Aorta (tissue), 5 donors: ENCODE results near the gene RSU1. TPM values are rescaled to one million over a fixed set of nuclear protein-coding genes. Genes with fewer than 3 reads are reported as not detected.

Source experiments
- ATAC-seq: fragments of 200-7000 bp; cut with Tn5 transposase; one replicate; pipeline ENCODE4 v1.9.1; 2022; ENCODE audit warnings: moderate library complexity; ENCODE audit not compliant: low FRiP score
- DNase-seq, 2 donors: peaks; one replicate each; pipeline ENCODE4 v3.0.0-alpha.2; 2020
- H3K27ac ChIP-seq, 2 donors: one replicate each; pipeline ENCODE4 v1.5.1; 2013; ENCODE audit warnings: low read length in 2 of 2, mild to moderate bottlenecking in 2 of 2, moderate library complexity in 2 of 2, control low read depth in 1 of 2, inconsistent platforms in 1 of 2, low read depth in 1 of 2
- H3K27me3 ChIP-seq, 2 donors: one replicate each; pipeline ENCODE4 v1.6.1; 2013; ENCODE audit warnings: control low read depth in 1 of 2, low read length in 1 of 2, mild to moderate bottlenecking in 1 of 2, moderate library complexity in 1 of 2; ENCODE audit not compliant: insufficient read depth in 2 of 2, control insufficient read depth in 1 of 2
- H3K36me3 ChIP-seq, 2 donors: one replicate each; pipeline ENCODE4 v1.6.1; 2013; ENCODE audit warnings: control low read depth in 1 of 2, low read length in 1 of 2, mild to moderate bottlenecking in 1 of 2; ENCODE audit not compliant: insufficient read depth in 2 of 2, control insufficient read depth in 1 of 2
- H3K4me1 ChIP-seq, 2 donors: one replicate each; pipeline ENCODE4 v1.6.1; 2013; ENCODE audit warnings: low read length in 2 of 2, control low read depth in 1 of 2, mild to moderate bottlenecking in 1 of 2, moderate library complexity in 1 of 2; ENCODE audit not compliant: insufficient read depth in 2 of 2, control insufficient read depth in 1 of 2
- H3K4me3 ChIP-seq, 2 donors: one replicate each; pipeline ENCODE4 v1.5.1; 2013; ENCODE audit warnings: low read length in 2 of 2, control low read depth in 1 of 2, mild to moderate bottlenecking in 1 of 2
- H3K9me3 ChIP-seq: one replicate; pipeline ENCODE4 v1.6.1; 2013; ENCODE audit warnings: mild to moderate bottlenecking, low read length; ENCODE audit not compliant: control insufficient read depth
- WGBS, 2 donors: extraction: QIAGEN DNeasy Blood & Tissue Kit; methylation state at CpG; one replicate each; pipeline ENCODE4 v1.1.7; 2013; 5-methylcytosine and 5-hydroxymethylcytosine counted together
- intact Hi-C, 2 donors: fragments of 100-400 bp; cut with DNase I; formaldehyde crosslinking; loops; one replicate each; pipeline versions ENCODE4 v1.14.2 to v1.15.0; 2022
- polyA plus RNA-seq, 2 donors: library from polyadenylated mRNA; stranded (reverse); fragments of 200-250 nt; gene quantifications; one replicate each; pipeline ENCODE4 v1.2.3, GENCODE V29; 2013
- total RNA-seq, 2 donors: library from RNA; stranded (reverse); fragmentation: NEBNext Ultra II Directional; extraction: Animal tissue kit (Norgen Biotek cat#: 25700); gene quantifications; one replicate each; pipeline ENCODE4 v1.2.1, GENCODE V29; 2021
- donor health status: healthy with polysubstance abuse.
- donor health status: Bipolar disorder and iron deficiency.
- donor health status: DM: no; HTN: no; CAD: no.
- donor health status: DM: no; HTN: no; CAD: no.
- donor health status: DM: yes; HTN: yes; CAD: no.

Gene RSU1
- total and polyA plus RNA-seq, 4 donors = 65.0 to 130 (median 107) TPM

- H3K9me3 ChIP-seq = no peaks in the 10 kb centered on the region
- 73 to 93% methylated on average over 3 of the region's 3 CpGs for WGBS, 2 donors
- no peaks in the 10 kb centered on the region for H3K36me3 ChIP-seq
- H3K4me3 ChIP-seq = no peak overlapping the region
- intact Hi-C loops = no loop called here
- no peaks in the 10 kb centered on the region for H3K27me3 ChIP-seq
- ATAC-seq = no peak
- peaks cover 0 to 9% of the 10 kb centered on the region in 2 donors for H3K4me1 ChIP-seq
- no peak overlapping the region for H3K27ac ChIP-seq
- no peak for DNase-seq
These were observed 2.2 kb upstream of the RSU1 start for GRCh38 chr10:16819436-16819835.

GRCh38 chr10:16819026-16819425 lies 1.8 kb upstream of the RSU1 start:
- H3K4me1 ChIP-seq = peaks cover 0 to 9% of the 10 kb centered on the region in 2 donors
- no peak overlapping the region for H3K4me3 ChIP-seq
- intact Hi-C loops = no loop called here
- DNase-seq (no peak), ATAC-seq (no peak)
- H3K36me3 ChIP-seq = no peaks in the 10 kb centered on the region
- H3K27ac ChIP-seq = no peak overlapping the region
- no peaks in the 10 kb centered on the region for H3K27me3 ChIP-seq
- no peaks in the 10 kb centered on the region for H3K9me3 ChIP-seq
- WGBS, 2 donors = 87 to 93% methylated on average over 6 of the region's 6 CpGs

- DNase-seq (no peak), ATAC-seq (no peak)
- WGBS, 2 donors = 1 to 3% methylated on average over 12 of the region's 12 CpGs
These were observed 447 bp downstream of the RSU1 start for GRCh38 chr10:16816830-16817124.

GRCh38 chr10:16816171-16816570 lies 1.1 kb downstream of the RSU1 start:
- H3K4me1 ChIP-seq = peaks cover 0 to 9% of the 10 kb centered on the region in 2 donors
- no peak for DNase-seq
- intact Hi-C loops = no loop called here
- no peaks in the 10 kb centered on the region for H3K9me3 ChIP-seq
- H3K36me3 ChIP-seq = no peaks in the 10 kb centered on the region
- no peaks in the 10 kb centered on the region for H3K27me3 ChIP-seq
- WGBS, 2 donors = 23% methylated on average over 4 of the region's 4 CpGs
- no peak overlapping the region for H3K27ac ChIP-seq
- peak overlapping the region; percentile 50 to 57 for H3K4me3 ChIP-seq
- ATAC-seq = no peak

More at GRCh38 chr10:16816830-16817124, 447 bp downstream of the RSU1 start:
- intact Hi-C loops = no loop called here
- no peaks in the 10 kb centered on the region for H3K36me3 ChIP-seq
- peaks cover 0 to 9% of the 10 kb centered on the region in 2 donors for H3K4me1 ChIP-seq
- no peaks in the 10 kb centered on the region for H3K9me3 ChIP-seq
- no peaks in the 10 kb centered on the region for H3K27me3 ChIP-seq
- H3K4me3 ChIP-seq = peak overlapping the region; percentile 50 to 57
- no peak overlapping the region for H3K27ac ChIP-seq

- WGBS, 2 donors = 96 to 97% methylated on average over 3 of the region's 3 CpGs
These were observed 3.2 kb downstream of the RSU1 start for GRCh38 chr10:16814012-16814411.

GRCh38 chr10:16812676-16813075 lies 4.5 kb downstream of the RSU1 start:
- no peak for ATAC-seq

More at GRCh38 chr10:16814012-16814411, 3.2 kb downstream of the RSU1 start:
- no peak for ATAC-seq
- no peak overlapping the region for H3K4me3 ChIP-seq
- no peaks in the 10 kb centered on the region for H3K9me3 ChIP-seq
- intact Hi-C loops = no loop called here
- H3K36me3 ChIP-seq = peaks cover 0 to 1% of the 10 kb centered on the region in 2 donors
- peaks cover 1 to 9% of the 10 kb centered on the region in 2 donors for H3K4me1 ChIP-seq
- no peaks in the 10 kb centered on the region for H3K27me3 ChIP-seq
- DNase-seq = no peak
- H3K27ac ChIP-seq = no peak overlapping the region

GRCh38 chr10:16811765-16812164 lies 5.5 kb downstream of the RSU1 start:
- Histone ChIP-seq H3K9me3 (no peaks in the 10 kb centered on the region), H3K4me3 (no peak overlapping the region), H3K27ac (no peak overlapping the region), H3K4me1 (peaks cover 2 to 9% of the 10 kb centered on the region in 2 donors), H3K36me3 (peaks cover 0 to 2% of the 10 kb centered on the region in 2 donors), H3K27me3 (no peaks in the 10 kb centered on the region)
- ATAC-seq (no peak), DNase-seq (no peak)
- intact Hi-C loops = no loop called here
- WGBS, 2 donors = 73% methylated on average over 6 of the region's 6 CpGs

More at GRCh38 chr10:16812676-16813075, 4.5 kb downstream of the RSU1 start:
- H3K27me3 ChIP-seq = no peaks in the 10 kb centered on the region
- H3K36me3 ChIP-seq = peaks cover 0 to 2% of the 10 kb centered on the region in 2 donors
- intact Hi-C loops = no loop called here
- H3K27ac ChIP-seq = no peak overlapping the region
- H3K9me3 ChIP-seq = no peaks in the 10 kb centered on the region
- H3K4me3 ChIP-seq = no peak overlapping the region
- no peak for DNase-seq
- WGBS, 2 donors = 69 to 75% methylated on average over 4 of the region's 4 CpGs
- peaks cover 2 to 9% of the 10 kb centered on the region in 2 donors for H3K4me1 ChIP-seq

- intact Hi-C loops = no loop called here
- H3K36me3 ChIP-seq = peaks cover 0 to 2% of the 10 kb centered on the region in 2 donors
- WGBS, 2 donors = 62 to 68% methylated on average over 3 of the region's 3 CpGs
- ATAC-seq = no peak
- H3K27ac ChIP-seq = no peak overlapping the region
- H3K27me3 ChIP-seq = no peaks in the 10 kb centered on the region
- DNase-seq = no peak
- H3K4me1 ChIP-seq = peaks cover 2 to 9% of the 10 kb centered on the region in 2 donors
- no peaks in the 10 kb centered on the region for H3K9me3 ChIP-seq
- H3K4me3 ChIP-seq = no peak overlapping the region
These were observed 5.9 kb downstream of the RSU1 start for GRCh38 chr10:16811292-16811691.

GRCh38 chr10:16809074-16809718 lies 8.0 kb downstream of the RSU1 start:
- no peak for ATAC-seq
- DNase-seq = no peak

More at GRCh38 chr10:16809074-16809718, 8.0 kb downstream of the RSU1 start:
- Histone ChIP-seq H3K27me3 (no peaks in the 10 kb centered on the region), H3K36me3 (peaks cover 0 to 2% of the 10 kb centered on the region in 2 donors), H3K4me3 (no peak overlapping the region), H3K9me3 (no peaks in the 10 kb centered on the region), H3K27ac (no peak overlapping the region), H3K4me1 (peaks cover 0 to 2% of the 10 kb centered on the region in 2 donors)
- intact Hi-C loops = no loop called here
- 76 to 87% methylated on average over 6 of the region's 6 CpGs for whole genome bisulfite sequencing, 2 donors
